ENCODE results near the gene MTMR12. TPM values are rescaled to one million over a fixed set of nuclear protein-coding genes. Genes with fewer than 3 reads are reported as not detected.

Gene MTMR12
- total and polyA plus RNA-seq, 10 of the 15 experiments (the other 5 are each of a cell fraction or from before 2014, with no cell fraction given), result 5.0 to 22.9 (median 16.3) TPM

- peak; percentile 46 for TF ChIP-seq RUNX3 (IDR thresholded peaks at IDR 0.05; ENCODE audit: low read length)
- TF ChIP-seq BRCA1 (IDR thresholded peaks at IDR 0.05; ENCODE audit: low read depth, low read length), result no peak
- TF ChIP-seq SIN3A (IDR thresholded peaks at IDR 0.05; ENCODE audit: low read depth, low read length), result no peak
- no peak for TF ChIP-seq CEBPB (IDR thresholded peaks at IDR 0.05; ENCODE audit: borderline replicate concordance in 1 of 2, low read depth in 2 of 2, low read length in 2 of 2)
- peak; percentile 70 for TF ChIP-seq NFIC (IDR thresholded peaks at IDR 0.05; ENCODE audit: low read depth, low read length)
- no peak for TF ChIP-seq TCF3 (IDR thresholded peaks at IDR 0.05; ENCODE audit: borderline replicate concordance, insufficient read depth, low read depth, low read length)
- no peak for TF ChIP-seq SREBF2 (IDR thresholded peaks at IDR 0.05; ENCODE audit: low read length)
- TF ChIP-seq ATF2 (IDR thresholded peaks at IDR 0.05; ENCODE audit: low read length), result peak; percentile 73
- TF ChIP-seq FOXK2 (IDR thresholded peaks at IDR 0.05), result no peak
- no peak for TF ChIP-seq KDM1A (IDR thresholded peaks at IDR 0.05; ENCODE audit: borderline replicate concordance)
- no peak for TF ChIP-seq YBX1 (IDR thresholded peaks at IDR 0.05)
- no peak for TF ChIP-seq NKRF (conservative IDR thresholded peaks at IDR 0.05)
- TF ChIP-seq STAT3 (IDR thresholded peaks at IDR 0.05; ENCODE audit: low read depth, low read length), result no peak
- TF ChIP-seq MXI1 (IDR thresholded peaks at IDR 0.05; ENCODE audit: low read depth, low read length), result no peak
- no peak for TF ChIP-seq EED (IDR thresholded peaks at IDR 0.05; ENCODE audit: low read depth)
- TF ChIP-seq ETV6 (conservative IDR thresholded peaks at IDR 0.05 in 1 of 2, IDR thresholded peaks at IDR 0.05 in 1 of 2; ENCODE audit: borderline replicate concordance in 1 of 2, low read depth in 1 of 2), result peak in 1 of 2 experiments; percentile 89; a peak in 1 of 4 replicates
- TF ChIP-seq BHLHE40 (IDR thresholded peaks at IDR 0.05; ENCODE audit: borderline replicate concordance in 1 of 2, low read depth in 2 of 2, low read length in 1 of 2), result no peak
- TF ChIP-seq, protein P1, sequence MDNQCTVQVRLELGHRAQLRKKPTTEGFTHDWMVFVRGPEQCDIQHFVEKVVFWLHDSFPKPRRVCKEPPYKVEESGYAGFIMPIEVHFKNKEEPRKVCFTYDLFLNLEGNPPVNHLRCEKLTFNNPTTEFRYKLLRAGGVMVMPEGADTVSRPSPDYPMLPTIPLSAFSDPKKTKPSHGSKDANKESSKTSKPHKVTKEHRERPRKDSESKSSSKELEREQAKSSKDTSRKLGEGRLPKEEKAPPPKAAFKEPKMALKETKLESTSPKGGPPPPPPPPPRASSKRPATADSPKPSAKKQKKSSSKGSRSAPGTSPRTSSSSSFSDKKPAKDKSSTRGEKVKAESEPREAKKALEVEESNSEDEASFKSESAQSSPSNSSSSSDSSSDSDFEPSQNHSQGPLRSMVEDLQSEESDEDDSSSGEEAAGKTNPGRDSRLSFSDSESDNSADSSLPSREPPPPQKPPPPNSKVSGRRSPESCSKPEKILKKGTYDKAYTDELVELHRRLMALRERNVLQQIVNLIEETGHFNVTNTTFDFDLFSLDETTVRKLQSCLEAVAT (IDR thresholded peaks at IDR 0.05), result peak; percentile 54; the same call in 1 of the 2 replicates
- TF ChIP-seq, protein P2, sequence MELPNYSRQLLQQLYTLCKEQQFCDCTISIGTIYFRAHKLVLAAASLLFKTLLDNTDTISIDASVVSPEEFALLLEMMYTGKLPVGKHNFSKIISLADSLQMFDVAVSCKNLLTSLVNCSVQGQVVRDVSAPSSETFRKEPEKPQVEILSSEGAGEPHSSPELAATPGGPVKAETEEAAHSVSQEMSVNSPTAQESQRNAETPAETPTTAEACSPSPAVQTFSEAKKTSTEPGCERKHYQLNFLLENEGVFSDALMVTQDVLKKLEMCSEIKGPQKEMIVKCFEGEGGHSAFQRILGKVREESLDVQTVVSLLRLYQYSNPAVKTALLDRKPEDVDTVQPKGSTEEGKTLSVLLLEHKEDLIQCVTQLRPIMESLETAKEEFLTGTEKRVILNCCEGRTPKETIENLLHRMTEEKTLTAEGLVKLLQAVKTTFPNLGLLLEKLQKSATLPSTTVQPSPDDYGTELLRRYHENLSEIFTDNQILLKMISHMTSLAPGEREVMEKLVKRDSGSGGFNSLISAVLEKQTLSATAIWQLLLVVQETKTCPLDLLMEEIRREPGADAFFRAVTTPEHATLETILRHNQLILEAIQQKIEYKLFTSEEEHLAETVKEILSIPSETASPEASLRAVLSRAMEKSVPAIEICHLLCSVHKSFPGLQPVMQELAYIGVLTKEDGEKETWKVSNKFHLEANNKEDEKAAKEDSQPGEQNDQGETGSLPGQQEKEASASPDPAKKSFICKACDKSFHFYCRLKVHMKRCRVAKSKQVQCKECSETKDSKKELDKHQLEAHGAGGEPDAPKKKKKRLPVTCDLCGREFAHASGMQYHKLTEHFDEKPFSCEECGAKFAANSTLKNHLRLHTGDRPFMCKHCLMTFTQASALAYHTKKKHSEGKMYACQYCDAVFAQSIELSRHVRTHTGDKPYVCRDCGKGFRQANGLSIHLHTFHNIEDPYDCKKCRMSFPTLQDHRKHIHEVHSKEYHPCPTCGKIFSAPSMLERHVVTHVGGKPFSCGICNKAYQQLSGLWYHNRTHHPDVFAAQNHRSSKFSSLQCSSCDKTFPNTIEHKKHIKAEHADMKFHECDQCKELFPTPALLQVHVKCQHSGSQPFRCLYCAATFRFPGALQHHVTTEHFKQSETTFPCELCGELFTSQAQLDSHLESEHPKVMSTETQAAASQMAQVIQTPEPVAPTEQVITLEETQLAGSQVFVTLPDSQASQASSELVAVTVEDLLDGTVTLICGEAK (IDR thresholded peaks at IDR 0.05; ENCODE audit: borderline replicate concordance), result no peak
- TF ChIP-seq ATF7 (IDR thresholded peaks at IDR 0.05; ENCODE audit: low read depth), result peak; percentile 57
- TF ChIP-seq, protein P3, sequence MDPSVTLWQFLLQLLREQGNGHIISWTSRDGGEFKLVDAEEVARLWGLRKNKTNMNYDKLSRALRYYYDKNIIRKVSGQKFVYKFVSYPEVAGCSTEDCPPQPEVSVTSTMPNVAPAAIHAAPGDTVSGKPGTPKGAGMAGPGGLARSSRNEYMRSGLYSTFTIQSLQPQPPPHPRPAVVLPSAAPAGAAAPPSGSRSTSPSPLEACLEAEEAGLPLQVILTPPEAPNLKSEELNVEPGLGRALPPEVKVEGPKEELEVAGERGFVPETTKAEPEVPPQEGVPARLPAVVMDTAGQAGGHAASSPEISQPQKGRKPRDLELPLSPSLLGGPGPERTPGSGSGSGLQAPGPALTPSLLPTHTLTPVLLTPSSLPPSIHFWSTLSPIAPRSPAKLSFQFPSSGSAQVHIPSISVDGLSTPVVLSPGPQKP (IDR thresholded peaks at IDR 0.05; ENCODE audit: low read depth, low read length), result no peak; the same call in 1 of the 2 replicates
These were observed 32.1 kb downstream of the MTMR12 start (continued) for GRCh38 chr5:32280656-32281081.
